ENCODE data around the gene TRIM42. TPM values are rescaled to one million over a fixed set of nuclear protein-coding genes. Genes with fewer than 3 reads are reported as not detected.

The TRIM42 gene
- total RNA-seq, 2 donors from 2014 or later: 1.1 TPM; not detected in 1

DNA sequence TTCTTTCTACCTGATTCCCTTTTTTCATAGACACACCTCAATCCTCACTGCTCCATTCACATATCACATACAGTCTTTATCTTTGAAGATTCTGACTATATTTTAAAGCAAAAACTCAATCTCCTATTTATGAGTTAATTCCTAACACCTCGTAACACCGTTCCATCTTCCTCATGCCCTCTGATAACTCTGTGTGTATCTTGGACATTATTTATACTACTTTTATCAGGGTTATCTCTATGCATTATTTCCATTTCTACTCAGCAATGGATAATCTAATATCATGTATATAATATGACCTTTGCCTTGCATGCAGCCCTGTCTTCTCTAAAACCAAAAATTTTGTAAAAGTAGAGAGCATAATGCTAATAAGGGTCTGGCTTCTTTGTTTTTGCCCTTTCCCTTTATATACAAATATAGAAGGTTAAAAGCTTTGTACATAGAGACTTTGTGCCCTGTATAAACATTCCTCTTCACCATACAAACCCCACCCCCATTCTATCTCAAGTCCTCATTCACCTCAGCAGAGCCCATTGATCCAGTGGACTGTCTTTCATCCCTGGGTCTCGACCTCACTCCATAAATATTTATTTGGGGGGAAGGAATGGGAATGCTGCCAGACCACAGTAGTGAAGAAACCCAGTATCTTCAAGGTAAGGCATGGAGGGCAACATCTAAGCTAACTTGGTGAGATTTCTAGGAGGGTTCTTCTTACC lies 21.8 kb downstream of the TRIM42 start:
- Histone ChIP-seq H3K36me3 (no peaks in the 10 kb centered on the region), H3K27me3 (replicated peaks; ENCODE audit: insufficient read depth) (no peaks in the 10 kb centered on the region), H3K4me1 (replicated peaks) (no peaks in the 10 kb centered on the region), H3K27ac (no peak overlapping the region), H3K4me3 (no peak overlapping the region), H3K9me3 (no peaks in the 10 kb centered on the region)
- 44% methylated on average over 3 of the region's 3 CpGs for WGBS
- DNase-seq (ENCODE audit: low spot score): no peak
- TF ChIP-seq, protein P1, sequence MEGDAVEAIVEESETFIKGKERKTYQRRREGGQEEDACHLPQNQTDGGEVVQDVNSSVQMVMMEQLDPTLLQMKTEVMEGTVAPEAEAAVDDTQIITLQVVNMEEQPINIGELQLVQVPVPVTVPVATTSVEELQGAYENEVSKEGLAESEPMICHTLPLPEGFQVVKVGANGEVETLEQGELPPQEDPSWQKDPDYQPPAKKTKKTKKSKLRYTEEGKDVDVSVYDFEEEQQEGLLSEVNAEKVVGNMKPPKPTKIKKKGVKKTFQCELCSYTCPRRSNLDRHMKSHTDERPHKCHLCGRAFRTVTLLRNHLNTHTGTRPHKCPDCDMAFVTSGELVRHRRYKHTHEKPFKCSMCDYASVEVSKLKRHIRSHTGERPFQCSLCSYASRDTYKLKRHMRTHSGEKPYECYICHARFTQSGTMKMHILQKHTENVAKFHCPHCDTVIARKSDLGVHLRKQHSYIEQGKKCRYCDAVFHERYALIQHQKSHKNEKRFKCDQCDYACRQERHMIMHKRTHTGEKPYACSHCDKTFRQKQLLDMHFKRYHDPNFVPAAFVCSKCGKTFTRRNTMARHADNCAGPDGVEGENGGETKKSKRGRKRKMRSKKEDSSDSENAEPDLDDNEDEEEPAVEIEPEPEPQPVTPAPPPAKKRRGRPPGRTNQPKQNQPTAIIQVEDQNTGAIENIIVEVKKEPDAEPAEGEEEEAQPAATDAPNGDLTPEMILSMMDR (IDR thresholded peaks at IDR 0.05): no peak
- TF ChIP-seq POLR2A (IDR thresholded peaks at IDR 0.05) (no peak), POLR2AphosphoS5 (IDR thresholded peaks at IDR 0.05) (no peak)
- intact Hi-C loops (cut with DNase I): no loop called here

DNA sequence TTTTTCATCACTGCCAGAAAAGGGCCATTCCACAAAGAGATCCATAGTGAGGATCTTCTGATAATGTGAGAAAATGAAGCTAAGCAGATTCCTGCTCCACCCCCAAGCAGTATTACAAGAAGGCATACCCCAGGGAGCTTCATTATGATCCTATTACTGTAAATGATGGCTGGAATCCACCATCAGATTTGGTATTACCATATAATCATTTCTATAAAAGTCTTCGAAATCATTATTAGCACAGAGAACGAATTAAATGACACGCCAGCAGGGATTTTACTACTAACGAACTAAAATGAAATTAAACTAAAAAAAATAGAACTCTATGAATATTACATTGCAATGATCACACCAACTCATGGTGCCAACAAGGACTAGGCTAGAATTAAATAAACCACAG lies 24.4 kb downstream of the TRIM42 start:
- Histone ChIP-seq H3K27me3 (replicated peaks; ENCODE audit: insufficient read depth) (no peaks in the 10 kb centered on the region), H3K27ac (no peak overlapping the region), H3K36me3 (no peaks in the 10 kb centered on the region), H3K4me1 (replicated peaks) (no peaks in the 10 kb centered on the region), H3K9me3 (no peaks in the 10 kb centered on the region), H3K4me3 (no peak overlapping the region)
- intact Hi-C loops (cut with DNase I): no loop called here
- 95% methylated on average over 4 of the region's 4 CpGs for WGBS
- TF ChIP-seq, protein P1 (IDR thresholded peaks at IDR 0.05): no peak
- TF ChIP-seq POLR2AphosphoS5 (IDR thresholded peaks at IDR 0.05): no peak
- TF ChIP-seq POLR2A (IDR thresholded peaks at IDR 0.05): no peak
- DNase-seq (ENCODE audit: low spot score): no peak

GRCh38 chr3:140703496-140703895 lies 25.6 kb downstream of the TRIM42 start:
- H3K4me1 ChIP-seq (replicated peaks): no peaks in the 10 kb centered on the region
- no peak for DNase-seq (ENCODE audit: low spot score)
- no peaks in the 10 kb centered on the region for H3K9me3 ChIP-seq
- no peak overlapping the region for H3K4me3 ChIP-seq
- intact Hi-C loops (cut with DNase I): no loop called here
- WGBS: 64% methylated on average over 1 of the region's 1 CpG
- no peaks in the 10 kb centered on the region for H3K27me3 ChIP-seq (replicated peaks; ENCODE audit: insufficient read depth)
- H3K27ac ChIP-seq: no peak overlapping the region
- TF ChIP-seq POLR2A (IDR thresholded peaks at IDR 0.05) (no peak), POLR2AphosphoS5 (IDR thresholded peaks at IDR 0.05) (no peak)
- TF ChIP-seq, protein P1 (IDR thresholded peaks at IDR 0.05): no peak
- no peaks in the 10 kb centered on the region for H3K36me3 ChIP-seq

DNA sequence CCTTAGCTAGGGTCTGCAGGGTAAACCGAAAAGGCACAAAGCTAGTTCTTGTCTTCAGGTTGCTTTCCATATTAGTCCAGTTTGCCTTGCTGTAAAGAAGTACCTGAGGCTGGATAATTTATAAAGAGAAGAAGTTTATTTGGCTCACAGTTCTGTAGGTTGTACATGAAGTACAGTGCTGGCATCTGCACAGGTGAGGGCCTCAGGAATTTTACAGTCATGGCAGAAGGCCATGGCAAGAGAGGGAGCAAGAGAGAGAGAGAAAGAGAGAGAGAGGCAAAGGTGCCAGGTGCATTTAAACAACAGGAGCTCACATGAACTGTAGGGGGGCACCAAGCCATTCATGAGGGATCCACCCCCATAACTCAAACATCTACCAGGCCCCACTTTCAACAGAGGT lies 26.9 kb downstream of the TRIM42 start:
- H3K27me3 ChIP-seq (replicated peaks; ENCODE audit: insufficient read depth): no peaks in the 10 kb centered on the region
- no peak overlapping the region for H3K27ac ChIP-seq
- intact Hi-C loops (cut with DNase I): no loop called here
- no peaks in the 10 kb centered on the region for H3K4me1 ChIP-seq (replicated peaks)
- DNase-seq (ENCODE audit: low spot score): no peak
- WGBS: 29% methylated on average over 1 of the region's 1 CpG
- H3K4me3 ChIP-seq: no peak overlapping the region
- no peaks in the 10 kb centered on the region for H3K9me3 ChIP-seq
- TF ChIP-seq POLR2AphosphoS5 (IDR thresholded peaks at IDR 0.05): no peak
- no peaks in the 10 kb centered on the region for H3K36me3 ChIP-seq

DNA sequence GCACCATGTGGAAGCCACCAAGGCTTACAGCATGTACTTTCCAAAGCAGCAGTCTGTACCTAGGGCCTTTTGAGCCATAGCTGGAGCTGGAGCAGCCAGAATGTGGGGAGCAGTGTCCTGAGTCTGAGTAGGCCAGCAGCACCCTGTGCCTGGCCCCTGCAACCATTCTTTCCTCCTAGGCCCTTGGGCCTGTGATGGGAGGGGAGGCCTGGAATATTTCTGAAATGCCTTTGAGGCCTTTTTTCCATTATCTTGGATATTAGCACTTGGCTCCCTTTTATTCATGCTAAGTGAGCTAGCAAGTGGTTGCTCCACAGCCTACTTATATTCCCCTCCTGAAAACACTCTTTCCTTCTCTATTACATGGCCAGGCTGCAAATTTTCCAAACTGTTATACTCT lies 28.1 kb downstream of the TRIM42 start:
- Histone ChIP-seq H3K27ac (no peak overlapping the region), H3K4me3 (no peak overlapping the region), H3K4me1 (replicated peaks) (no peaks in the 10 kb centered on the region), H3K36me3 (no peaks in the 10 kb centered on the region), H3K9me3 (no peaks in the 10 kb centered on the region), H3K27me3 (replicated peaks; ENCODE audit: insufficient read depth) (no peaks in the 10 kb centered on the region)
- intact Hi-C loops (cut with DNase I): no loop called here
- TF ChIP-seq POLR2AphosphoS5 (IDR thresholded peaks at IDR 0.05) (no peak), POLR2A (IDR thresholded peaks at IDR 0.05) (no peak)
- TF ChIP-seq, protein P1 (IDR thresholded peaks at IDR 0.05): no peak
- no peak for DNase-seq (ENCODE audit: low spot score)

Data from prostate gland (tissue), 2 donors.